Progenitor cell of endocrine pancreas (in vitro differentiated cells): ENCODE data around the gene RPL41. TPM values are rescaled to one million over a fixed set of nuclear protein-coding genes. Genes with fewer than 3 reads are reported as not detected.

ENCODE experiments used
- DNase-seq: peaks from one replicate; pipeline ENCODE4 v3.0.0; 2021; ENCODE audit warnings: low spot score; ENCODE audit not compliant: unreplicated experiment
- H3K27ac Mint-ChIP-seq: 2 replicates; pipeline ENCODE4 v1.8.0; 2021; ENCODE audit warnings: mild to moderate bottlenecking, moderate library complexity, mixed read lengths
- H3K27me3 Mint-ChIP-seq: 2 replicates; pipeline ENCODE4 v1.8.0; 2021; ENCODE audit warnings: mixed read lengths
- H3K36me3 Mint-ChIP-seq: 2 replicates; pipeline ENCODE4 v1.8.0; 2022; ENCODE audit warnings: mixed read lengths; ENCODE audit not compliant: insufficient read depth
- H3K4me1 Mint-ChIP-seq: 2 replicates; pipeline ENCODE4 v1.8.0; 2021; ENCODE audit warnings: low read depth, mixed read lengths
- H3K4me3 Mint-ChIP-seq: 2 replicates; pipeline ENCODE4 v1.8.0; 2021; ENCODE audit warnings: low read depth, mild to moderate bottlenecking, moderate library complexity, mixed read lengths
- H3K9me3 Mint-ChIP-seq: 2 replicates; pipeline ENCODE4 v1.8.0; 2021; ENCODE audit warnings: low read depth, mixed read lengths
- total RNA-seq: library from RNA; stranded (reverse); gene quantifications from 2 replicates; pipeline ENCODE4 v1.2.1, GENCODE V29; 2021
- TF ChIP-seq, protein P1 (sequence below): fragments of 200-600 bp; sonication (generic); IDR thresholded peaks from one replicate; pipeline ENCODE4 v1.5.0; 2021; ENCODE audit warnings: antibody characterized with exemption, mild to moderate bottlenecking; ENCODE audit not compliant: unreplicated experiment

RPL41 gene
- total RNA-seq, 1 donor from 2014 or later, result 3,912 TPM

DNA sequence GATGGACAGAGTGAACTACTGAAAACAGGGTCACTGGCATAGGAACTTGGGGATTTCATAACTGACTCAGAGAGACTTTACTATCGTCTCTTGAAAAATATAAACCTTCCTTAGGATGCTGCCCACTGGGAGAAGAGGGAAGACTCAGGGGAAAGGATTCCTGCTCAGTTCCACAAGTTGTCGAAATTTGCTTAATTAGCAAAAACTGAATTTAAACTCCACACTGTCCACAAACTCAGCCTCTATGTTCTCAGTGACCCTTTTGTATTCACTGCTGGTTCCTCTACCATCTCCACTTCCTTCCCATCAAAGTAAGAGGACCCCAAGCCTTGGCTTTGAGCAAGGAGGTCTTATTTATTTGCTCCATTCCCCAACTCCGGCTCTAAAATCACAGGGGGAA is 28.8 kb downstream of the RPL41 start:
- peaks cover 22% of the 10 kb centered on the region for H3K36me3 Mint-ChIP-seq

DNA sequence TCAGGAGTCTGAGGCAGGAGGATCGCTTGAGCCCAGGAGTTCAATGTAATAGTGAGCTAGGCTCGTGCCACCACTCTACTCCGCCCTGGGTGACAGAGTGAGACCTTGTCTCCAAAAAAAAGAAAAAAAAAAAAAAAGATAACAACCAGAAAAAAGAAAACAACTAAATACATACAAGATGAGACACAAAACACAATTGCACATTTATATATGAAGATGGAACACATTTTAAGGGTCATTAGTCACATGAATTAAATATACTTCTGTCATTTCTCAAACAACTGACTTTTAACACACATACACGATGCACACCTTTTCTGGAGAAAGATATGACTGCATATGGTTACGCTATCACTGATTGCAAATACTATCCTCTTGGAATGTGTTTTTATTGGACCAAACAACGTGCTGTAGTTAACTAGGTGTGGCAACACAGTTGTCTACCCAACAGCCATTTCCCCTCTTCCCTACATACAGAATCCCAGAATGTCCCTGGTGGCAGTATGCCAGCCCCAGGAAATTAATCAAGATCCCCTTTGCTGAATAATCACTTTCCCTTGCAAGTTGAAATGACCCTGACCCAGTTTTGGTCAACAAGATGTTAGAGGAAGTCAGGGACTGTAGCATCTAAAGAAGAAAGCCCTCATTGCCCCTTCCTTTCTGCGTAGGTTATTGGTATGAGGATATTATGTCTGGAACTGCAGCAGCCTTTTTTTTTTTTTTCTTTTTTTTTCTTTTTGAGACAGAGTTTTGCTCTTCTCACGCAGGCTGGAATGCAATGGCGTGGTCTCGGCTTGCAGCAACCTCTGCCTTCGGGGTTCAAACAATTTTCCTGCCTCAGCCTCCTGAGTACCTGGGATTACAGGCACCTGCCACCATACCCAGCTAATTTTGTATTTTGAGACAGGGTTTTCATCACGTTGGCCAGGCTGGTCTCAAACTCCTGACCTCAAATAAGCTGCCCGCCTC is 30.3 kb downstream of the RPL41 start:
- peaks cover 8% of the 10 kb centered on the region for H3K4me1 Mint-ChIP-seq
- peak overlapping the region; percentile 4 for H3K27ac Mint-ChIP-seq
- TF ChIP-seq, protein P1, sequence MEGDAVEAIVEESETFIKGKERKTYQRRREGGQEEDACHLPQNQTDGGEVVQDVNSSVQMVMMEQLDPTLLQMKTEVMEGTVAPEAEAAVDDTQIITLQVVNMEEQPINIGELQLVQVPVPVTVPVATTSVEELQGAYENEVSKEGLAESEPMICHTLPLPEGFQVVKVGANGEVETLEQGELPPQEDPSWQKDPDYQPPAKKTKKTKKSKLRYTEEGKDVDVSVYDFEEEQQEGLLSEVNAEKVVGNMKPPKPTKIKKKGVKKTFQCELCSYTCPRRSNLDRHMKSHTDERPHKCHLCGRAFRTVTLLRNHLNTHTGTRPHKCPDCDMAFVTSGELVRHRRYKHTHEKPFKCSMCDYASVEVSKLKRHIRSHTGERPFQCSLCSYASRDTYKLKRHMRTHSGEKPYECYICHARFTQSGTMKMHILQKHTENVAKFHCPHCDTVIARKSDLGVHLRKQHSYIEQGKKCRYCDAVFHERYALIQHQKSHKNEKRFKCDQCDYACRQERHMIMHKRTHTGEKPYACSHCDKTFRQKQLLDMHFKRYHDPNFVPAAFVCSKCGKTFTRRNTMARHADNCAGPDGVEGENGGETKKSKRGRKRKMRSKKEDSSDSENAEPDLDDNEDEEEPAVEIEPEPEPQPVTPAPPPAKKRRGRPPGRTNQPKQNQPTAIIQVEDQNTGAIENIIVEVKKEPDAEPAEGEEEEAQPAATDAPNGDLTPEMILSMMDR, result no peak
- peaks cover 11% of the 10 kb centered on the region for H3K36me3 Mint-ChIP-seq
- no peaks in the 10 kb centered on the region for H3K27me3 Mint-ChIP-seq
- no peak overlapping the region for H3K4me3 Mint-ChIP-seq
- no peak for DNase-seq
- H3K9me3 Mint-ChIP-seq, result no peaks in the 10 kb centered on the region

More for the DNA sequence above, 28.8 kb downstream of the RPL41 start:
- Mint-ChIP-seq H3K4me3 (no peak overlapping the region), H3K9me3 (no peaks in the 10 kb centered on the region), H3K27me3 (no peaks in the 10 kb centered on the region), H3K4me1 (peaks cover 2% of the 10 kb centered on the region), H3K27ac (no peak overlapping the region)
- no peak for DNase-seq
- TF ChIP-seq, protein P1, result no peak

DNA sequence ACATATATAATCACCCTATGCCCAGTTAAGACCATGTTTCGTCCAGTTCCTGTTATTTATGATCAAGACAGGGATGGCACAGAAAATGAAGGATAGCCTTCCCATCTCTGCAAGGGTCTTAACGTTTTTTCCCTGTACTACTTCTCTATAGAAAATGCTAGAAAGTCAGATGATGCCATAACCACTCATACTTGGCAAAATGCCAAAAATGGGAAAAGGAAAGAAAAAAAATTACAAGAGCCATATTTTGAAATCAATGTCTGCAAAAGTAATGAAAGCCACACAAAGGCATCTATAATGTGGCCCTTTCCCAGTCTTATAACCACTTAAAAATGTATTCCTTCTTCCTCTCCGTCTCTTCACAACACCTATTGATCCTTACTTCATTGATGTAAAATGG is 34.1 kb downstream of the RPL41 start:
- TF ChIP-seq, protein P1, result no peak
- no peak for DNase-seq
- Mint-ChIP-seq H3K4me1 (peaks cover 17% of the 10 kb centered on the region), H3K27me3 (no peaks in the 10 kb centered on the region), H3K36me3 (peaks cover 8% of the 10 kb centered on the region), H3K27ac (no peak overlapping the region), H3K9me3 (no peaks in the 10 kb centered on the region), H3K4me3 (peak overlapping the region; percentile 94)

DNA sequence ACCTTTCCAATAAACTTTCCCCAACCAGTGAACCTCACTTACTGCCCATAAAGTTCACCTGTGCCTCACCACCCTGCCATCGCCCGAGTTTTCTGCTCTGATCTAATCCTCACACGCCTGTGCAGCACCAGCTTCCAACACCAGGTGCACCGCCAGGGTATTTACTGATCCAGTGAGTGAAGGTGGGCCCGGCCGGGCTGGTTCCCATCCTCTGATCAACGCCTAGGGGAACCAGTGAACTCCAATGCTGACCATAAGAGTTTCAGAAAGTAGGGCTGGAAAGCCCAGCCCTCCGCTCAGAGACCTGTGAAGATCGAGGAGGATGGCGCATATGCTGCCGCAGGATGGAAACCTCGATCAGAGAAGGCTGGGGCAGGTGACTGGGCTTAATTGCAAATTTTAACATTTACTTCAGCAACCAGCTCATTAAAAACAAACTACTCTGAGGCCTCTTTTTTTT is 35.3 kb downstream of the RPL41 start:
- TF ChIP-seq, protein P1, result peak; percentile 70
- peaks cover 10% of the 10 kb centered on the region for H3K36me3 Mint-ChIP-seq
- peaks cover 16% of the 10 kb centered on the region for H3K4me1 Mint-ChIP-seq
- H3K4me3 Mint-ChIP-seq, result peak overlapping the region; percentile 94
- DNase-seq, result no peak
- H3K27me3 Mint-ChIP-seq, result no peaks in the 10 kb centered on the region
- H3K27ac Mint-ChIP-seq, result peak overlapping the region; percentile 97
- H3K9me3 Mint-ChIP-seq, result no peaks in the 10 kb centered on the region

DNA sequence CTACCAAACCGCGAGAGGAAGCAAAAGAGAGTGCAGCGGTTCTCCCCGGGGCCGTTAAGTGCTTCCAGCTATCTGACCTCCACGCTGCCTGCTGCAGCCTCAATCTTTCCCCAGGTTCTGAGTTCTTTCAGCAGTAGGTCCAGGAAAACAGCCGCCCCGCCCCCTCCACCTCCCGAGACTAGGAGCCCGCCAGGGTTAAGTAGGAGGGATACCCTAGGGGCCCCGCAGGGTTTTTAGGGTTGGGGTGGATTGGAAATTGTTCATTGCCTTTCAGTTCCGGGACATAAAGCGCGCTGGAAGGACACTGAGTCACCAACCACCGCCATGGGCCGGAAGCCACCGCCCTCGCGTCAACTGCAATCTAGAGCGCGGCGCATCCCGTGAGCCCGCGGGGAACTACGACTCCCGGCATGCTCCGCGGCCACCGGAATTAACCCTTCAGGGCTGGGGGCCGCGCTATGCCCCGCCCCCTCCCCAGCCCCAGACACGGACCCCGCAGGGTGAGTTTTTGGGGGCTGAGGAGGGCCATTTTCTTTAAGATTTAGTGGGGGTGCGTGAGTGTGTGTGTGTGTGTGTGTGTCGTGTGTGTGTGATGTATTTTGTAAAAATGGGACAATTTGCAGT is 35.8 kb downstream of the RPL41 start, which contains the start of gene MYL6B:
MYL6B (plus strand) TSS at position 456 of the 624 bp plus-strand sequence. CDS start 1,332 bp downstream, outside the sequence.
- Mint-ChIP-seq H3K27me3 (no peaks in the 10 kb centered on the region), H3K27ac (peak within 1 kb of the TSS; percentile 97), H3K4me3 (peak within 1 kb of the TSS; percentile 94), H3K9me3 (no peaks in the 10 kb centered on the region), H3K36me3 (peaks cover 10% of the 10 kb centered on the region), H3K4me1 (peaks cover 17% of the 10 kb centered on the region)
- TF ChIP-seq, protein P1, result no peak
- peak; percentile 74 for DNase-seq
